HG03565 (cell line): ENCODE data around the gene WFDC1.

ENCODE experiments used
- ATAC-seq: cut with Tn5 transposase; IDR thresholded peaks from one replicate; pipeline ENCODE4 v1.9.1; 2021; ENCODE audit warnings: mild to moderate bottlenecking, moderate library complexity; ENCODE audit not compliant: unreplicated experiment

Gene WFDC1

GRCh38 chr16:84294531-84295142 lies at the start of gene WFDC1:
TSS of gene WFDC1 (plus strand) at chr16:84294878. CDS start at chr16:84294972, 94 bp downstream.
- no peak for ATAC-seq

GRCh38 chr16:84245956-84246678 lies 48.6 kb upstream of the WFDC1 start:
- ATAC-seq: no peak

- ATAC-seq: no peak
These were observed 48.0 kb upstream of the WFDC1 start for GRCh38 chr16:84246679-84247077.

- ATAC-seq: no peak
These were observed 47.3 kb upstream of the WFDC1 start for GRCh38 chr16:84247331-84247730.

GRCh38 chr16:84247844-84248243 lies 46.8 kb upstream of the WFDC1 start:
- ATAC-seq: no peak

GRCh38 chr16:84252184-84252583 lies 42.5 kb upstream of the WFDC1 start:
- ATAC-seq: no peak

- ATAC-seq: no peak
These were observed 41.5 kb upstream of the WFDC1 start for GRCh38 chr16:84253173-84253572.

- no peak for ATAC-seq
These were observed 40.6 kb upstream of the WFDC1 start for GRCh38 chr16:84254062-84254461.

- ATAC-seq: no peak
These were observed 39.4 kb upstream of the WFDC1 start for GRCh38 chr16:84255050-84255810.

- ATAC-seq: no peak
These were observed 36.4 kb upstream of the WFDC1 start for GRCh38 chr16:84258266-84258665.

GRCh38 chr16:84259691-84260090 lies 35.0 kb upstream of the WFDC1 start:
- no peak for ATAC-seq

GRCh38 chr16:84260766-84261554 lies 33.7 kb upstream of the WFDC1 start:
- ATAC-seq: no peak

- no peak for ATAC-seq
These were observed 32.6 kb upstream of the WFDC1 start for GRCh38 chr16:84262031-84262430.

GRCh38 chr16:84262939-84263338 lies 31.7 kb upstream of the WFDC1 start:
- no peak for ATAC-seq

- ATAC-seq: no peak
These were observed 28.2 kb upstream of the WFDC1 start for GRCh38 chr16:84266451-84266850.

GRCh38 chr16:84267380-84267779 lies 27.3 kb upstream of the WFDC1 start:
- ATAC-seq: no peak

- no peak for ATAC-seq
These were observed 26.2 kb upstream of the WFDC1 start for GRCh38 chr16:84268291-84269040.

- ATAC-seq: no peak
These were observed 24.6 kb upstream of the WFDC1 start for GRCh38 chr16:84270071-84270470.

GRCh38 chr16:84270531-84270930 lies 24.1 kb upstream of the WFDC1 start:
- no peak for ATAC-seq

- no peak for ATAC-seq
These were observed 23.6 kb upstream of the WFDC1 start for GRCh38 chr16:84271037-84271436.
